CMK (cell line): ENCODE data around the gene MBTPS1.

Source experiments
- DNase-seq: peaks from one replicate; pipeline ENCODE4 v3.0.0-alpha.2; 2010; ENCODE audit warnings: low read depth

The MBTPS1 gene

DNA sequence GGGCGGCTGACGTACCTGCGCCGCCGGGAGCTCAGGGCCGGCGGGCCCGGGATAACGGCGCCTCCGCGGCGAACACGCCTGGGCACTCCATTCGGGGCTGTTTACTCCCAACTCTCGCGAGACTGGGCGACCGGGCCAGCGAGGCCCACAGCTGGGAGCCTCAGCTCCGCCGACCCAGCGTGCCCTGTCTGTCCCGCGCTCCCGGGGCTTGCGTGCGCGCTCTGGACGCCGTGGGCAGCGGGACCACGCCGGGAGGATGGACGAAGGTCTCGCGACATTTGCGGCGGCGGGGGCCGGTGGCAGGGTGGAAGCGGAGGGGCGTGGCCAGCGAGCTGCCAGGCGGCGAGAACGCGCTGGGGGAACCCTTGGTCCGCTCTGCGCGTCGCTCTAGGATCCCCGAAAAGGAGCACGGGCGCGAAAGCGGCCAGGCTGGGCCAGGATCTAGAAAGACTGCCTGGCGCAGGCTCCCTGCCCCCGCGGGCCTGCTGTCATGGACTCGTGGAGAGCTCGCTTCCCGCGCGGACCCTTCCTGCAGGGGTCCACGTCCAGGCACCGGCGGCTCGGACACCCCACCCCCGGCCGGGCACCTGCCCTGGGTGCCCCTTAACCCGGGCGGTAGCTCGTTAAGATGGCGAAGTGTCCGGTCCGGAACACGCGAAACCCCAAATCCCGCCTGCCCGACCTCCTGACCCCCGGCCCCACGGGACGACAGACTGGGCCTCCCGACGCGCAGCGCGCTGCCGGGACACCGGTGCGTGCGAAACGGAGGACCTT lies at the start of gene MBTPS1:
Gene MBTPS1 (minus strand): TSS at position 223 of the 774 bp plus-strand sequence. CDS start 15,159 bp downstream, outside the sequence.
- peak; percentile 95 for DNase-seq

DNA sequence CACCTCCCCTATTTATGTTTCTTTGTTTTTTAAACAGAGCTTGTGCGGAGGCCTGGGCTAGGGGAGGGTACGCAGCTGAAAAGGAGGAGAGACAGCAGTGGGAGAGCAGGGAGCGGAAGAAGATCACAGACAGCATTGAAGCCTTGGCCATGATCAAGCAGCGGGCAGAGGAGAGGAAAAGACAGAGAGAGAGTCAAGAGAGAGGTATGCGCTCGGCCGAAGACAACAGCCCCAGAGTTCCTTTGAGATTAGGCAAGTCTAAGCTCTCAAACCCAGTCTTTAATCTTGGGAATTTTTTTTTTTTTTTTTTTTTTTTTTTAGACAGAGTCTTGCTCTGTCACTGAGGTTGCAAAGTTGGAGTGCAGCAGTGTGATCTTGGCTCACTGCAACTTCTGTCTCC lies 49.0 kb upstream of the MBTPS1 start:
- DNase-seq = no peak

DNA sequence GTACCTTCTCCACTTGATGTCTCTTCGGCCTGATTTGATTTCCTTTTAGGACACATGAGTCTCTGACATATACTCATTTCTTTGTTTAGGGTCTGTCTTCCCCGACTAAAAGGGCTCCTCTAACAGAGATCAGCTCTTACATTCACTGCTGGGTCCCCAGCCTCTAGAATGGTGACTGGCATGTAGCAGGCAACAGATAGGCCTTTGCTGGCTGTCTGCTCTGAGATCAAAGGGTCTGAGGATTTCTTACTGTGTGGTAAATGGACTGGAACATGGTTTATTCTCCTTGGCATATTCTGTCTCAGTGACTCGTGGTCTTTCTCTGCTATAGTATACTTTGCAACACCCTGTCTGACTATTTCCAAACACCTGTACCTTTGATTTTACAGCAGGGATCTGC lies 45.1 kb upstream of the MBTPS1 start:
- no peak for DNase-seq

DNA sequence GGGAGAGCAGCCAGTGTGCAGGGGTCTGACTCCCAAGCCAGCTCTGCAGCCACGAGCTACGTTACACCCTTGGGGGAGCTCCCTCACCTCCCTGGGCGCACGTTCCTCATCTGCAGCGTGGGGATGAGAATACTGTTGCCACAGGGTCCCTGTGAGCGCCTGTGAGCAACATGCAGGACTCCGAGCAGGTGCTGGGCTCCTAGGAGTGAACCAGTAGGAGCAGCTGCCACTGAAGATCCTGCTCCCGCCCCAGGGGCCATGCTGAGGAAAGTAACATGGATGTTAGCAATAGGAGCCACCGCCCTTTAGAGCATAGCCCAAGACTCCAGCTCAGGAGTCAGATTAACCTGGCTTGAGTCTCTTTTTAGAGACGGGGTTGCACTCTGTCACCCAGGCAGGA lies 44.3 kb upstream of the MBTPS1 start:
- no peak for DNase-seq

DNA sequence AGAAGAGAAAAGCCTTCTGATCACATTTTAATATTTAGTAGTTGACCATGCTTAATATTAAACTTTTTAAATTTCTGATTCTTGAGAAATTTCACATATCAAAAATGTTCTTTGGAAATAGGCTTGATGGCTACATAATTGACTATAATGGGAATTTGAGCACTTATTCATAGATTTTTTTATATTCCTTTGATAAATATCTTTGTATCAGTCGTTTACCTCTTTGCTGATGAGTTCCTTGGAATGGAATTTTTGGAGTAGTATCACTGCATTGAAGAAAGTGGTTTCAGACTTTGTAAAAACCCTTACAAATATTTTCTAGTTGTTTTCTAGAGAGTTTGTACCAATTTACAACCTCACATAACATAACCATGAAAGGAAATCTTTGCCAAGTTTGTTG lies 43.1 kb upstream of the MBTPS1 start:
- no peak for DNase-seq

DNA sequence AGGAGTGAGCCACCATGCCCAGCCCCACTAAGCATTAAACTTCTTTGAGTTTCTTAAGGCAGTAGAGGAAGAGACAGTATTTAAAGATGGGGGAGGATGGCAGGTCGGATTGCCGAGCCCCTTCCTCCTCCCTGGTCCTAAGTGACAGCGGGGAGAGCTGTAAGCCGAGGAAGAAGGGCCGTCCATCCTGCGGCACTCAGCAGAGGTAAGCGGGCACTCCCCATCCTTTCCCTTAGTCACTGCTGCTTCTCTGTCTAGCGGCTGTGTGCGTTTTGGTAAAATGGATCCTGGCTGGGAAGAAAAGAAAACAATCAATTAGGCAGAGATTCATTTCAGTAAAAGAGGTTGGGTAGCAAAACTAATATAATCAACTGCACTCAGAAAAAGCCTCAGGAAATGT lies 42.3 kb upstream of the MBTPS1 start:
- DNase-seq = no peak

DNA sequence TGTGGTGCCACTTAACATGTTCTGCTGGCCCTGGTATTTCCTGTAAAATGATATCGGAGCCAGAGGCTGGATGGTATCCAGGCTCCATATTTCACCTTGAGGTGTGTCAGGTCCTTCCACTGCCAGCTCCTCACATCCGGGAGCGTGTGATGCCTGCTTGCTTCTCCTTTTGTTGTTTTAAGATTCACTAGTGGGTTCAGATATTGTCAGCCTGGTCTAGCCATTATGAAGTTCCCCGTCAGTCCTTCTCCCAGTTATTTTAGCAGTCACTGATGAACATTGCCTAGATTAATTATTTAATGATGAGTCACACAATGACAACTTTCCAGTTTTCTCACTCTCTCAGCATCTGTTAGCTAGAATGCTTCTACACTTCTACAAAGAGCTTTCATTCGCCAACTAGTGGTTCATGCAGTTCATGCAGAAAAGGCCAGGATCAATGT lies 39.6 kb upstream of the MBTPS1 start:
- no peak for DNase-seq

DNA sequence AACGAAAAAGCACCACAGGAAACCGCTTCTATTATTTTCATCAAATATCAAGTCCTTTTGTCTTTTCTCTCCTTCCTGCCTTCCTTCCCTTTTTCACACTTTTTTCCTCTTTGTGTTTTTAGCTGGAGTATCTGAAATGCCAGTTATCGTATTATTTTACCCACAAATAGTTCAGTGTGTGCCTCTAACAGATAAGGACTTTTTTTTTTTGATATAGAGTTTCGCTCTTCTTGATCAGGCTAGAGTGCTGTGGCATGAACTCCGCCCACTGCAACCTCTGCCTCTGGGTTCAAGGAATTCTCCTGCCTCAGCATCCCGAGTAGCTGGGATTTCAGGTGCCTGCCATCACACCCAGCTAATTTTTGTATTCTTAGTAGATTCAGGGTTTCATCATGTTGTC lies 39.0 kb upstream of the MBTPS1 start:
- DNase-seq = no peak

DNA sequence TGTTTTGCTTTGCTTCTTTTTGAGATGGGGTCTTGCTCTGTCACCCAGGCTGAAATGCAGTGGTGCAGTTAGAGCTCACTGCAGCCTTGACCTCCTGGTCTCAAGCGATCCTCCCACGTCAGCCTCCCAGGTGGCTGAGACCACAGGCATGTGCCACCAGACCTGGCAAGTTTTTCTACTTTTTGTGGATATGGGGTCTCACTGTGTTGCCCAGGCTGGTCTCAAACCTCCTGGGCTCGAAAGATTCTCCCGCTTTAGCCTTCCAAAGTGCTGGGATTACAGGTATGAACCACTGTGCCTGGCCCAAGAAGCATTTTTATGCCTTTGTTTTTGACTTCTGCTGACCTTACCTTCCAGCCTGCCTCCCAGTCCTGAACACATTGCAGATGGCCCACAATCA lies 38.5 kb upstream of the MBTPS1 start:
- no peak for DNase-seq

DNA sequence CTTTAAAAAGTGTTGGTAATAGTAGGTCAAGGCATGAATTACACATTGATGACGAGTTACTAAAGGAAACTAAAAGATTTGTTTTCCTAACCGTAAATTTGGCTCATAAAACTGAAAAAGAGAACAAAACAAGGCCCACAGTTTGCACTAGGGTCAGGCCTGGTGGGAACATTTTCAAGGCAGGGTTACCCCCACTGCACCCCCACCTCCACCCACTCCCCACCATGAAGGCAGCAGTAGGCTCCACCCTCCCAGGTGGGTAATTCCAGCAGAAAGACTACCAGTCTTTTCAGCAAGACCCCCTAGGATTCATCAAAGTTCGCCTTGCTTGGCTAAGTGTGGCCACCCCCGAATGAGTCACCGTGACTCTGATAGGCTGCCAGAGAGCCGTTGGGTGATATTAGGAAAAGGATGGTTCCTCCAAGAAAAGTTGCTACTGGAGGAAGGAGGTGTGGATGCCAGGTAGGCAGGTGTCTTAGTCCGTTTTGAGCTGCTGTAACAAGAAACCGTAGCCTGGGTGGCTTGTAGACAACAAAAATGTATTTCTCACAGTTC lies 37.0 kb upstream of the MBTPS1 start:
- DNase-seq = no peak

DNA sequence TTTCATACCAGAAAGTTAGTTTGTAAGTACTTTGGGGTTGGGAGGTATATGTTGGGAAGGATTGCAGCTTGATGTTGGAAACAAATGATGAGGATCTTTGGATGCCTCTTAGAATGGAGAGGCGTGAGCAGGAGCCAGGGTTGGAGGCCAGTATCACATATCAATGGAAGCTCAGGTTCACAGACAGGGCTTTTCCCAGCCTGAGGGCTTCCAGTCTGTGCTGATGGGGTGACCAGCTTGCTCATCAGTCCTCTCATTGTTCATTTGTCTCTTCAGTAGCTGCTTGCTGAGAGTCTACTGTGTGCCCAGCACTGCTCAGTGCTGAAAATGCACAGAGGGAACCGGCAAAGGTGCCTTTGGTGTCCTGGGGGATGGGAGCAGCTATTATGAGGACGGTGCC lies 34.2 kb upstream of the MBTPS1 start:
- DNase-seq = no peak

DNA sequence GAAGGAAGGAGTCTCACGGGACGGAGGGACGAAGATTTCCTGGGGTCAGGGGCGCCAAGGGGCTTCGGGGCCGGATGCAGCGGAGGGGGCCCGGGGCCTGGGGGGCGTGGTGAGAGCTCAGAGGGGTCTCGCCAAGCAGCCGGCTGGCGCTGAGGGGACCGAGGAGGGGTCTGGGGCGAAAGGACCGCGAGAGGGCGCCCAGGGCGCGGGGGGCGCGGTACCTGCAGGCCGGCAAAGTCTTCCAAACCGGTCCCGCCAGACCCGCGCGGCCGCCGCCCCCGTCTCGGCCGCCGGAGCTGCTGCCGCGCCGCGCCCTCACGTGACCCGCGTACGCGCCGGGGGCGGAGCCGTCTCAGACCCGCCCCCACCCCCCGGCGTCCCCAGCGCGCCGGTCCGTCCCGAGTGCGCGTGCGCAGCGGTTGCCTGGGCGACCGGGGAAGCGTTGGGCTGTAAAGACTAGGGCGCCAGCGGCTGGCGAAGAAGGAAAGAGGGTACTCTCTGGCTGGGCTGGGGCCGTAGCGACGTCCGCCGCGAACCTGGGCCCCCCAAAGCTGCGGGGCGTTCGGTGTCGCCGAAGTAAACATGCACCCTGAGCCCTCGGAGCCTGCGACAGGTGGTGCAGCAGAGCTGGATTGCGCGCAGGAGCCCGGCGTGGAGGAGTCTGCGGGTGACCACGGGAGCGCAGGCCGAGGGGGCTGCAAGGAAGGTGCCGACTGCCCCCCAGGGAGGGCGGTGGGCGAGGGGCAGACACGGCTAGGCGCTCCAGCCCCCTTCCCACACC lies 28.3 kb upstream of the MBTPS1 start, which contains the start of the genes DNAAF1 and HSDL1:
Gene DNAAF1 (plus strand): TSS at position 450 of the 781 bp plus-strand sequence. CDS start 133 bp downstream, at position 583.
Gene HSDL1 (minus strand): TSS at position 319 of the 781 bp plus-strand sequence. CDS start 13,856 bp downstream, outside the sequence.
- peak; percentile 69 for DNase-seq

DNA sequence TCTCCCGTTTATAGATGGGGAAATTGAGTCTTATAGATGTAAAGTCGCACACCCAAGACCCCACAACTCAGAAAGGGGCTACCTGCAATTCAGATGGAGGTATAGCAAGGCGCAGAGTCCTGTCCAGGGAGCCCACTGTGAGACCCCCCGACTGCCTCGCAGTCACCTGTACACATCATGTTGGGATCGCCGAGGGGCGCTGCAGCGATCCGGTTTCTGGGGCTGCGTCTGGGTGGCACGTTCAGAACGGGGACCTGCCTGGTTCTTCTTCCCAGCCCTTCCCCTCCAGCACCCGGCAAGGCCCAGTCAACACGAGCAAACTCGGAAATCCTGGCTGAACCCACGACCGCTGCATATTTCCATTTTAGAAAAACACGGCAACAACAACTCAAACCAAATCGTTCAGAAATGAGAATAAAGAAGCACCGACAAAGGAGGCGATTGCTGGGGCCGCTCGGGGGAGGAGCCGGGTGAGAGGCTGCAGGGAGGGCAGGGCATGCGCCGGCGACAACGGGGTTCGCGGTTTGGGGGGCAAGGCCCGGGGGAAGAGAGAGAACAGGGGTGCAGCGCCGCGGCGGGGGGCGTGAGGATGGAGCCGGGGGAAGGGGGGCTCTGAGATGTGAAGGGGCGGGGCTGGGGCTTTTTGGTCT lies 27.6 kb upstream of the MBTPS1 start:
- DNase-seq = no peak

DNA sequence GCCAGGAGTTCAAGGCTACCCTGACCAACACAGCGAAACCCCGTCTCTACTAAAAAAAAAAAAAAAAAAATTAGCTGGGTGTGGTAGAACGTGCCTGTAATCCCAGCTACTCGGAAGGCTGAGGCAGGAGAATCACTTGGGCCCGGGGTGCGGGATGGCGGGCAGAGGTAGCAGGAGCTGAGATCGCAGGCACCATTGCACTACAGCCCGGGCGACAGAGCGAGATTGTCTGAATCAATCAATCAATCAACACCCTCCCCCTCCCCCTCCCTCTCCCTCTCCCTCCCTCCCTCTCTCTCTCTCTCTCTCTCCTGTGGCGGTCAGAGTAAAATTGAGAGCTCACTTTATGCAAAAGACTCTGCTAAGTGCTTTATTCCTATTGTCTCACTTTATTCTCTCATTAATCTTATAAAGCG lies 27.1 kb upstream of the MBTPS1 start:
- DNase-seq = no peak

DNA sequence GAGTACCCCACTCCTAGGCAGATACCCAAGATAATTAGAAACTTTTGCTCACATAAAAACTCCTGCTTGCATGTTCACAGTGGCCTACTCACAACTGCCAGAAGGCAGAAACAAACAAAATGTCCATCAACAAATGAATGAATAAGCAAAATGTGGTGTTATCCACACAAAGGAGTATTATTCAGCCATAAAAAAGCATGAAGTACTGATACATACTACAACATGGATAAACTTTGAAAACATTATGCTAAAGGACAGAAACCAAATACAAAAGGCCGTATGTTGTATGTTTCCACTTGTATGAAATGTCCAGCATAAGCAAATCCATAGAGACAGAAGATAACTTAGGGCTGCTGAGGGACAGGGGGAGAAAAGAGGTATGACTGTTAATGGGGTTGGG lies 26.3 kb upstream of the MBTPS1 start:
- DNase-seq = no peak

DNA sequence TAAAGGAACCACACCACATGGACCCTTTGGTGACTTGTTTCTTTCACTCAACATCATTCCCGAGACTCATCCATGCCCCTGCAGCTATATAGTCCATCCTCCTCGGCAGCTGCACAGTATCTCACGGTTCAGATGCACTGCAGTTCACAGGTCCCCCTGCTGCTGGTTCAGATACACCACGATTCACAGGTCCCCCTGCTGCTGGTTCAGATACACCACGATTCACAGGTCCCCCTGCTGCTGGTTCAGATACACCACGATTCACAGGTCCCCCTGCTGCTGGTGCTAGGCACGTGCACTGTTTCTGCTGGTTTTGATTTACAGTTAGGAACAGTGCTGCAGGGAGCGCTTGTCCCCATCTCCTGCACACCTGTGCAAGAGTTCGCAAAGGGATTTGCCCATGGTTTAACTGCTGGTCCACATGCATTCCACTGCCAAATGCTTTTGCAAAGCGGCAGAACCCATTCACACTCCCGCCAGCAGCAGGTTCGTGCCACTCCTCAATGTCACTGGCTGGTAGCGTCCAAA lies 24.5 kb upstream of the MBTPS1 start:
- no peak for DNase-seq

DNA sequence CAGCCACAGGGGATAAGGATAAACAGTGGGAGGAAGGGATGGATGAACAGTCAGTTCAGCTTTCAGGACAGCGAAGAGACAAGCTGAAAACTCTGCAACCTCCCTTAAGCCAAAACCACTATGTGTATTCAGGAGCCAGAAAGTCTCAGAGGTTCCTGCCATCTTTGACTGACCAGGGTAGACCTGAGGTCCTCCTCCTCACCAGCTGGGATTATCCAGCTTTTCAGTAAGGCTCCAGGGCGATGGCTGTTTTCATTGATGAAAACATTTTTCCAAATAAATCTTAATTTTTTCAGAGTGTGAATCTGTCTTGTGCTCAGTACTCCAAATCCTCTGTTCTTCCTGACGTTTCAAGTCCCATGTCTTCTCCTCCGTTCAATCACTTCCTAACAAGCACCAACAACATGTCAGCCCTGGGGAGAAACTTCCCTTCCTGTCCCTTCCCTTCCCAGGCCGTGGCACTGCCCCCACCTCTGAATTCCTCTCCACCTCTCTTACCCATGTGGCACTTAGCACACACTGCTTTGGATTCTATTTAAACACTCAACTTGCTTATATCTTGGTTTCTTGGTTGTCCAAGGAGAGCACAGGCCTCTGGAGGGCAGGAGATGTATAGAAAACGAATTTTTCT lies 23.0 kb upstream of the MBTPS1 start:
- no peak for DNase-seq

DNA sequence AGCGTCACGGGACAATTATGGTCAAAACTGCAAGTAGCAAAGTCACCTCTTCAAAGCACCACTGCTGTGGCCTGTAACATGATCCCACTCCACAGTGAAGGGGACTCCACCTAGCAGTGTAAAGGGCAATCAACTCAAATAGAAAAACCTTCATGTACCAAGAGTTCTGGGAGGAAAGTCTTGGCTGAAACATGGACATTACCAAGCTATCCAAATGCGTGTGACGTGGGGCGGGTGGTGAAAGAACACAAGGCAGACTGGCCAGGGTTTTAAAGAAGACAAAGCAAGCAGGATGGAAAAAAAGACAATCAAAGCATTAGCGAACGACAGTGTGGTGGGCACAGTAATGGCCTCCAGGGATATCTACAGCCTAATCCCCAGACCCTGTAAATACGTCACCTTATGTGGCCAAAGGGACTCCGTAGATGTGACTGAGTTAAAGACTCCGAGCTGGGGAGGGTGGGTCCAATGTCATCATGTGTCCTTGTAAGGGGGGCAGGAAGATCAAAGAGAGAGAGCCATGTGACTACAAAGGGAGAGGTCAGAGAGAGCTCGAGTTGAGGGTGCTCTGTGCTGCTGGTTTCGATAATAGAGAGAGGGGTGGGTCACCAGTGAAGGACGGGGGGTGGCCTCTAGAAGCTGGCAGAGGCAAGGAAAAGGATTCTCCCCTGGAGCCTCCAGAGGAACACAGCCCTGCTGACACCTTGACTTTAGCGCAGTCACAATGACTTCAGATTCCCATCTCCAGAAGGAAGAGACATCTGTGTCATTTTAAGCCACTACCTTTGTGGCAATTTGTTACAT lies 22.3 kb upstream of the MBTPS1 start:
- DNase-seq = no peak

DNA sequence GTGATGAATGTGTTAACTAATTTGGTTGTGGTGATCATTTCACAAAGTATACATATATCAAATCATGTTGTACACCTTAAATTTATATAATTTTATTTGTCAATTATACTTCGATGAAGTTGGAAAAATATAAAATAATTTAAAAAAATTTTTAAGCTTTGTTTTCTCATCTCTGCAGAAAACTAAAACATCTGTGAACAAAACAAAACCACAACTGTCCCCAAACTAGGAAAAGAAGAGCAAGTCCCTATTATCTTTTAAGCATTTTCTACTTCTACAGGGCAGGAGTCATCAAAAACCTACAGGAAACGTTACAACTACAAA lies 21.7 kb upstream of the MBTPS1 start:
- no peak for DNase-seq

DNA sequence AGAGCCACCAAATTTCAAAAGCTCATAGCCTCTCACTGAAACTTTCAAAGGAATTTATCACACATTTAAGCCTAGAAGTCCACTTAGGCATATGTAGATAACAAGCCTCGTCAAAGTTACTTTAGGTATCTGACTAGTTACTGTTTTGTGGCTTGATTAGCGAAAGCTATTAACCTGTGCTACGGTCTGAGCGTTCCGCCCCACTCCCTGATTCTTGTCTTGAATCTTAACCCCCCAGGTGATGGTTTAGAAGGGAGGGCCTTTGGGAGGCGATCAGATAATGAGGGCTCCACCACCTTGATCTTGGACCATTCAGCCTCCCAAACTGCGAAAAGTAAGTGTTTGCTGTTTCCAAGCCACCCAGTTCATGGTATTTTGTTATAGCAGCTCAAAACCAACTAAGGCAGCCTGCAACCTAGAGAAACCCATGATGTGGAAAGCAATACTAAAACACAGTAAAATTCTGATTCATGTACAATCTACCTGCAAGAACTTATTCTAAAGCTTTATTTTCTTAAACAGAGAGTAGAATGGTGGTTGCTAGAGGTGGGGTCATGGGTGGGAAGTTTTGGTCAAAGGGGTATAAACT lies 21.1 kb upstream of the MBTPS1 start:
- DNase-seq = no peak
